Heart right ventricle (tissue), 16 donors: ENCODE measurements around the gene SHC2. TPM values are rescaled to one million over a fixed set of nuclear protein-coding genes. Genes with fewer than 3 reads are reported as not detected.
A peak's percentile ranks its signal among the peaks of the same experiment; 100 is the strongest.

Experiments used
- ATAC-seq, 8 donors: fragments of 200-7000 bp; cut with Tn5 transposase; one replicate each; pipeline ENCODE4 v1.9.1; 2020; ENCODE audit warnings: mild to moderate bottlenecking in 8 of 8, moderate library complexity in 8 of 8, moderate number of reproducible peaks in 1 of 8
- DNase-seq, 2 donors: peaks; one replicate each; pipeline ENCODE4 v3.0.0-alpha.2; 2020
- H3K27ac ChIP-seq, 10 donors: fragments of 200-600 bp; sonication (generic) in 2 of 10; one replicate each; pipeline versions ENCODE4 v1.5.0 to v1.8.0; 2020 to 2022; ENCODE audit warnings: mild to moderate bottlenecking in 3 of 10
- H3K27me3 ChIP-seq, 7 donors: fragments of 200-600 bp; one replicate each; pipeline ENCODE4 v1.8.0; 2021 to 2022; ENCODE audit warnings: mild to moderate bottlenecking in 2 of 7
- H3K36me3 ChIP-seq, 9 donors: fragments of 200-600 bp; sonication (generic) in 1 of 9; one replicate each; pipeline versions ENCODE4 v1.5.0 to v1.8.0; 2020 to 2022; ENCODE audit warnings: mild to moderate bottlenecking in 2 of 9
- H3K4me1 ChIP-seq, 9 donors: fragments of 200-600 bp; sonication (generic) in 1 of 9; one replicate each; pipeline versions ENCODE4 v1.5.0 to v1.8.0; 2020 to 2022; ENCODE audit warnings: mild to moderate bottlenecking in 4 of 9
- H3K4me3 ChIP-seq, 10 donors: fragments of 200-600 bp; sonication (generic) in 2 of 10; one replicate each; pipeline versions ENCODE4 v1.5.0 to v1.8.0; 2020 to 2022; ENCODE audit warnings: mild to moderate bottlenecking in 7 of 10, moderate library complexity in 2 of 10
- H3K9me3 ChIP-seq, 11 donors: fragments of 200-600 bp in 10 of 11; sonication (generic) in 2 of 11; one replicate each; pipeline versions ENCODE4 v1.5.0 to v1.8.0; 2013 to 2022; ENCODE audit warnings: mild to moderate bottlenecking in 2 of 11, control low read depth in 1 of 11, moderate library complexity in 1 of 11
- WGBS, 2 donors: extraction: QIAGEN DNeasy Blood & Tissue Kit; methylation state at CpG; one replicate each; pipeline ENCODE4 v1.1.7; 2013; ENCODE audit warnings: inconsistent platforms in 1 of 2; 5-methylcytosine and 5-hydroxymethylcytosine counted together
- intact Hi-C, 10 donors: fragments of 100-400 bp; cut with DNase I; formaldehyde crosslinking; loops; one replicate each; pipeline versions ENCODE4 v1.11.1 to v1.14.2; 2022
- polyA plus RNA-seq, 2 donors: library from polyadenylated mRNA; stranded (reverse); fragments of 200-250 nt; gene quantifications; one replicate each; pipeline ENCODE4 v1.2.3, GENCODE V29; 2013
- total RNA-seq, 10 donors: library from RNA; stranded (reverse); fragmentation: NEBNext Ultra II Directional in 3 of 10; extraction: Animal tissue kit (Norgen Biotek cat#: 25700) in 3 of 10; gene quantifications; one replicate each; pipeline versions ENCODE4 v1.2.1 to v1.2.4, GENCODE V29; 2021 to 2023
- TF ChIP-seq, protein P1 (sequence below), 9 donors: fragments of 200-600 bp; sonication (generic) in 2 of 9; IDR thresholded peaks; one replicate each; pipeline versions ENCODE4 v1.5.0 to v1.8.0; 2021 to 2022; ENCODE audit warnings: antibody characterized with exemption in 9 of 9, mild to moderate bottlenecking in 5 of 9, moderate library complexity in 1 of 9
- donor health status: Arrhythmogenic right ventricular cardiomyopathy.
- donor health status: ischemic (EF 13 %, LVEDD 7.1; RV severe dilation, severe dysfunction).
- donor health status: healthy with polysubstance abuse.
- donor health status: DM: no; HTN: yes; CAD: no.
- donor health status: DM: no; HTN: no; CAD: no.
- donor health status: ischemic (EF 25% LVEDD 6.9; RV normal size, moderate dysfunction).
- donor health status: ischemic (EF 25% LVEDD 5.7; RV mildly dilated, moderate dysfunction).
- donor health status: healthy.
- donor health status: DM: yes; HTN: yes; CAD: no.
- donor health status: Ischemic cardiomyopathy.
- donor health status: ischemic (EF 35%, LVEDD 5.7; RV mildly dilated, moderate dysfunction).
- donor health status: nonischemic (EF 11% LVEDD 7.7; RV severe dilation, severe dysfunction).
- donor health status: DM: yes; HTN: yes; CAD: no.
- donor health status: PGD.
- donor health status: ischemic (EF 29% LVEDD 5.4; RV normal size, mild dysfunction).
- donor health status: nonischemic (EF 23%, LVEDD 6.1; RV moderate dilation, normal function).

Gene SHC2
- total and polyA plus RNA-seq, 12 donors = 7.7 to 33.5 (median 12.4) TPM

DNA sequence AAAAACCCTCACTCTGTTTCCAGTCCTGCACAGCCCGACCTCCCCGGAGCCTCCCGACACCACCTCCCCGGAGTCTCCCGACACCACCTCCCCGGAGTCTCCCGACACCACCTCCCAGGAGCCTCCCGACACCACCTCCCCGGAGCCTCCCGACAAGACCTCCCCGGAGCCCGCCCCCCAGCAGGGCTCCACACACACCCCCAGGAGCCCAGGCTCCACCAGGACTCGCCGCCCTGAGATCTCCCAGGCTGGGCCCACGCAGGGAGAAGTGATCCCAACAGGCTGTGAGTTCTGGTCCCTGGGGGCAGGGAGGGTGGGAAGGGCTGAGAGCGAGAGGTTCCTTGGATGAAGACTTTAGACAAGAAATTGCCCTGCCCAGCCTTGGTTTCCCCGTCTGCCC is 40.8 kb upstream of the SHC2 start:
- Histone ChIP-seq H3K36me3 (no peaks in the 10 kb centered on the region), H3K27me3 (peaks cover 12 to 44% (median 31%) of the 10 kb centered on the region in 7 donors), H3K4me3 (no peak overlapping the region), H3K4me1 (peaks cover 5 to 16% (median 12%) of the 10 kb centered on the region in 9 donors), H3K27ac (no peak overlapping the region), H3K9me3 (peaks cover 0 to 7% (median 0%) of the 10 kb centered on the region in 11 donors)
- no peak for DNase-seq
- no peak for ATAC-seq
- TF ChIP-seq, protein P1, sequence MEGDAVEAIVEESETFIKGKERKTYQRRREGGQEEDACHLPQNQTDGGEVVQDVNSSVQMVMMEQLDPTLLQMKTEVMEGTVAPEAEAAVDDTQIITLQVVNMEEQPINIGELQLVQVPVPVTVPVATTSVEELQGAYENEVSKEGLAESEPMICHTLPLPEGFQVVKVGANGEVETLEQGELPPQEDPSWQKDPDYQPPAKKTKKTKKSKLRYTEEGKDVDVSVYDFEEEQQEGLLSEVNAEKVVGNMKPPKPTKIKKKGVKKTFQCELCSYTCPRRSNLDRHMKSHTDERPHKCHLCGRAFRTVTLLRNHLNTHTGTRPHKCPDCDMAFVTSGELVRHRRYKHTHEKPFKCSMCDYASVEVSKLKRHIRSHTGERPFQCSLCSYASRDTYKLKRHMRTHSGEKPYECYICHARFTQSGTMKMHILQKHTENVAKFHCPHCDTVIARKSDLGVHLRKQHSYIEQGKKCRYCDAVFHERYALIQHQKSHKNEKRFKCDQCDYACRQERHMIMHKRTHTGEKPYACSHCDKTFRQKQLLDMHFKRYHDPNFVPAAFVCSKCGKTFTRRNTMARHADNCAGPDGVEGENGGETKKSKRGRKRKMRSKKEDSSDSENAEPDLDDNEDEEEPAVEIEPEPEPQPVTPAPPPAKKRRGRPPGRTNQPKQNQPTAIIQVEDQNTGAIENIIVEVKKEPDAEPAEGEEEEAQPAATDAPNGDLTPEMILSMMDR (IDR thresholded peaks at IDR 0.05) = no peak
- 81 to 82% methylated on average over 17 of the region's 17 CpGs for WGBS, 2 donors
- intact Hi-C loops = no loop called here

DNA sequence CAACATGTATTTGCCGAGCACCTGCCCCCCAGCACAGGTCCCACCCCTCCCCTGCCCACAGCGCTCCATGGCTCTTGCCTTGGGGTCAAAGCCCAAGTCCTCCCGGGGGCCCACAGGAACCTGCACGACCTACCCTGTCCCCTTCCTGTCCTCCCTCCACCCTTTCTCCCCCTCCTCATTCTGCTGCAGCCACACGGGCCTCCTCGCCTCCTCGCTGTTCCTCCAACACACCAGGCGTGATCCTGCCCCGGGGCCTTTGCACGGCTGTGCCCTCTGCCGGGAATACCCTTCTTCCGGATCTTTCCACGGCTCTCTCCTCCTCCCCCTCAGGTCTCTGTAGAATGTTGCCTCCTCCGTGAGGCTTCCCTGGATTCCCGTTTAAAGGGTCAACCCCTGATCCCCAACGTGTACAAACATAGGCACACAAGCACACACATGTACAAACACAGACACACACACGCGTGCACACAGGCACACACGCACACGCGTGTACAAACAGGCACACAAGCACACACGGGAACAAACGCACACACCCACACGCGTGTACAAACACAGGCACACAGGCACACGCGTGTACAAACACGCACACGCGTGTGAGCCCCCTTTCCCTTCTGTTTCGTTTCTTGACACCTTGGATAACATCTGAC is 38.3 kb upstream of the SHC2 start:
- Histone ChIP-seq H3K9me3 (peaks cover 0 to 7% (median 0%) of the 10 kb centered on the region in 11 donors), H3K4me1 (peaks cover 4 to 23% (median 12%) of the 10 kb centered on the region in 9 donors), H3K27me3 (peaks cover 12 to 50% (median 37%) of the 10 kb centered on the region in 7 donors), H3K27ac (no peak overlapping the region), H3K36me3 (no peaks in the 10 kb centered on the region), H3K4me3 (no peak overlapping the region)
- TF ChIP-seq, protein P1 (IDR thresholded peaks at IDR 0.05) = no peak
- WGBS, 2 donors = 77 to 79% methylated on average over 30 to 31 of the region's 31 CpGs
- no peak for ATAC-seq
- DNase-seq = no peak
- intact Hi-C loops = no loop called here

DNA sequence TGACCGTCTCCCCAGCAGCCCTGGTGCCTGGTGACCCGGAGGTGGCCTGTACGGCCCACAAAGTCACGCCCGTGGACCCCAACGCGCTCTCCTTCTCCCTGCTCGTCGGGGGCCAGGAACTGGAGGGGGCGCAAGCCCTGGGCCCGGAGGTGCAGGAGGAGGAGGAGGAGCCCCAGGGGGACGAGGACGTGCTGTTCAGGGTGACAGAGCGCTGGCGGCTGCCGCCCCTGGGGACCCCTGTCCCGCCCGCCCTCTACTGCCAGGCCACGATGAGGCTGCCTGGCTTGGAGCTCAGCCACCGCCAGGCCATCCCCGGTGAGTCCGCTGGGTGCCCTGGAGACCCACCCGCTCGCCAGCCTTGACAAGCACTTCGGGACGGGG is 37.7 kb upstream of the SHC2 start:
- H3K9me3 ChIP-seq = peaks cover 0 to 7% (median 0%) of the 10 kb centered on the region in 11 donors
- no peak overlapping the region for H3K27ac ChIP-seq
- 16 to 22% methylated on average over 25 to 26 of the region's 26 CpGs for WGBS, 2 donors
- no peaks in the 10 kb centered on the region for H3K36me3 ChIP-seq
- no peak for DNase-seq
- TF ChIP-seq, protein P1 (IDR thresholded peaks at IDR 0.05) = no peak
- peaks cover 12 to 50% (median 37%) of the 10 kb centered on the region in 7 donors for H3K27me3 ChIP-seq
- H3K4me1 ChIP-seq = peaks cover 4 to 29% (median 12%) of the 10 kb centered on the region in 9 donors
- intact Hi-C loops = no loop called here
- peak overlapping the region in 1 of 10 donors; percentile 19 for H3K4me3 ChIP-seq
- no peak for ATAC-seq

DNA sequence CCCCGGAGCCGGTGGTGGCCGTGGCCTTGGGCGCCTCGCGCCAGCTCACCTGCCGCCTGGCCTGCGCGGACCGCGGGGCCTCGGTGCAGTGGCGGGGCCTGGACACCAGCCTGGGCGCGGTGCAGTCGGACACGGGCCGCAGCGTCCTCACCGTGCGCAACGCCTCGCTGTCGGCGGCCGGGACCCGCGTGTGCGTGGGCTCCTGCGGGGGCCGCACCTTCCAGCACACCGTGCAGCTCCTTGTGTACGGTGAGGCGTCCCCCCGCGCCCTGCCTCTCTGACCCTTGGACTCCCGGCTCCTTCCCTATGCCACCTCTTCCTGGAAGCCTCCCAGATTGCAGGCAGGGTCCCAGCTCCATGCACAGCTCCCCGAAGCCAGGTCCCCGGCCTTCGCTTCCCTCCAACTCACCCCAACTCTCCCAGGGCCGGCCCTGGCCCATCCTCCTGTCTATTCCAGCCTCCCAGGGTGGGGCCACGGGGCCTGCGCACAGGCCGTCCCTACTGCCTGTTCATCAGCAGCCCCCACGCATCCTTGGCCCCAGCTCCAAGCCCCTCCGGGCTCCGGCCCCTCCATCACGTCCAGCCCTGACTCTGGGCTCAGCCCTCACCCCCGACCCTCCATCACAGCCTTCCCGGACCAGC is 37.2 kb upstream of the SHC2 start:
- H3K9me3 ChIP-seq = peaks cover 0 to 7% (median 0%) of the 10 kb centered on the region in 11 donors
- 5 to 8% methylated on average over 45 to 50 of the region's 50 CpGs for WGBS, 2 donors
- H3K27me3 ChIP-seq = peaks cover 12 to 50% (median 37%) of the 10 kb centered on the region in 7 donors
- DNase-seq (no peak), ATAC-seq (no peak)
- peak overlapping the region in 4 of 10 donors; percentile 18 to 29 (median 20) for H3K4me3 ChIP-seq
- TF ChIP-seq, protein P1 (IDR thresholded peaks at IDR 0.05) = no peak
- no peaks in the 10 kb centered on the region for H3K36me3 ChIP-seq
- H3K27ac ChIP-seq = no peak overlapping the region
- peaks cover 4 to 30% (median 12%) of the 10 kb centered on the region in 9 donors for H3K4me1 ChIP-seq
- intact Hi-C loops = no loop called here
